Neural cell (in vitro differentiated cells): ENCODE results near the gene BRMS1. TPM values are rescaled to one million over a fixed set of nuclear protein-coding genes. Genes with fewer than 3 reads are reported as not detected.

ENCODE experiments used
- H2AFZ ChIP-seq: fragments of 200-600, 300-800 bp; sonication (generic), shearing (Covaris generic); 2 replicates; pipeline ENCODE4 v1.6.0; 2014; ENCODE audit warnings: low read depth, mild to moderate bottlenecking, antibody characterized with exemption, low read length, moderate library complexity
- H3F3A ChIP-seq: fragments of 200-600 bp; shearing (Covaris generic); 2 replicates; pipeline ENCODE4 v1.6.1; 2016; ENCODE audit warnings: mild to moderate bottlenecking, moderate library complexity, mixed read lengths, antibody characterized with exemption, low read length; ENCODE audit not compliant: insufficient read depth, poor library complexity, severe bottlenecking
- H3K27ac ChIP-seq: fragments of 200-600, 300-800 bp; sonication (generic), shearing (Covaris generic); 2 replicates; pipeline ENCODE4 v1.5.1; 2014; ENCODE audit warnings: mild to moderate bottlenecking, low read length, moderate library complexity
- H3K27me3 ChIP-seq: fragments of 300-800, 200-600 bp; sonication (generic), shearing (Covaris generic); 2 replicates; pipeline ENCODE4 v1.6.0; 2014; ENCODE audit warnings: mild to moderate bottlenecking, low read depth, low read length, moderate library complexity; ENCODE audit not compliant: insufficient read depth
- H3K36me3 ChIP-seq: fragments of 300-800, 200-600 bp; sonication (generic), shearing (Covaris generic); 2 replicates; pipeline ENCODE4 v1.5.1; 2014; ENCODE audit warnings: mild to moderate bottlenecking, antibody characterized with exemption, low read length, moderate library complexity; ENCODE audit not compliant: insufficient read depth
- H3K4me2 ChIP-seq: fragments of 300-800, 200-600 bp; sonication (generic), shearing (Covaris generic); 2 replicates; pipeline ENCODE4 v1.6.0; 2014; ENCODE audit warnings: mild to moderate bottlenecking, low read length
- H3K4me3 ChIP-seq: fragments of 300-800, 200-600 bp; sonication (generic), shearing (Covaris generic); 2 replicates; pipeline ENCODE4 v1.5.1; 2014; ENCODE audit warnings: mild to moderate bottlenecking, low read length, moderate library complexity
- H3K79me2 ChIP-seq: fragments of 200-600 bp; shearing (Covaris generic); replicated peaks from 2 replicates; pipeline ENCODE4 v1.6.0; 2014; ENCODE audit warnings: mild to moderate bottlenecking, low read length, moderate library complexity; ENCODE audit not compliant: insufficient read depth
- H3K9ac ChIP-seq: fragments of 300-800, 200-600 bp; sonication (generic), shearing (Covaris generic); 2 replicates; pipeline ENCODE4 v1.6.1; 2016; ENCODE audit warnings: mild to moderate bottlenecking, low read length, mixed read lengths
- H3K9me2 ChIP-seq: fragments of 200-600 bp; shearing (Covaris generic); 2 replicates; pipeline ENCODE4 v1.6.1; 2016; ENCODE audit warnings: mild to moderate bottlenecking, low read length, mixed read lengths; ENCODE audit not compliant: insufficient read depth
- H3K9me3 ChIP-seq: fragments of 200-600, 300-800 bp; sonication (generic), shearing (Covaris generic); 2 replicates; pipeline ENCODE4 v1.6.1; 2016; ENCODE audit warnings: mild to moderate bottlenecking, mixed run types, low read length, moderate library complexity, mixed read lengths
- H4K20me1 ChIP-seq: fragments of 200-600 bp; shearing (Covaris generic); 2 replicates; pipeline ENCODE4 v1.6.1; 2016; ENCODE audit warnings: mild to moderate bottlenecking, mixed run types; ENCODE audit not compliant: insufficient read depth
- EP300 ChIP-seq: fragments of 450-650 bp; conservative IDR thresholded peaks from 2 replicates; pipeline ENCODE4 v1.6.1; 2014; ENCODE audit warnings: antibody characterized with exemption, mild to moderate bottlenecking, moderate library complexity; ENCODE audit not compliant: poor library complexity, severe bottlenecking
- EZH2 ChIP-seq: fragments of 200-600, 300-800 bp; shearing (Covaris generic), sonication (generic); IDR thresholded peaks from 2 replicates; pipeline ENCODE4 v1.6.1; 2014; ENCODE audit warnings: antibody characterized with exemption, low read length, borderline replicate concordance, mild to moderate bottlenecking; ENCODE audit not compliant: insufficient read depth, poor library complexity, severe bottlenecking
- MXI1 ChIP-seq: fragments of 450-650 bp; conservative IDR thresholded peaks from 2 replicates; pipeline ENCODE4 v1.6.1; 2014; ENCODE audit warnings: antibody characterized with exemption, mild to moderate bottlenecking; ENCODE audit not compliant: poor library complexity, severe bottlenecking
- POLR2AphosphoS5 ChIP-seq: IDR thresholded peaks from 2 replicates; pipeline ENCODE4 v1.6.1; 2012
- RAD21 ChIP-seq: fragments of 450-650 bp; conservative IDR thresholded peaks from 2 replicates; pipeline ENCODE4 v1.6.1; 2014; ENCODE audit warnings: antibody characterized with exemption, mild to moderate bottlenecking, moderate library complexity
- SMC3 ChIP-seq: fragments of 450-650 bp; conservative IDR thresholded peaks from 2 replicates; pipeline ENCODE4 v1.6.1; 2014; ENCODE audit warnings: antibody characterized with exemption, mild to moderate bottlenecking, moderate library complexity; ENCODE audit not compliant: poor library complexity
- TAF1 ChIP-seq: IDR thresholded peaks from 2 replicates; pipeline ENCODE4 v1.6.1; 2012; ENCODE audit warnings: low read depth
- polyA plus RNA-seq: library from polyadenylated mRNA; depleted of rRNA; stranded (reverse); fragments of >200 nt; gene quantifications from 2 replicates; pipeline ENCODE4 v1.2.3, GENCODE V29; 2014
- TF ChIP-seq, protein P1 (sequence below): IDR thresholded peaks from 2 replicates; pipeline ENCODE4 v1.6.1; 2012; ENCODE audit warnings: borderline replicate concordance
- TF ChIP-seq, protein P2 (sequence below): fragments of 450-650 bp; IDR thresholded peaks from 2 replicates; pipeline ENCODE4 v1.5.1; 2014; ENCODE audit warnings: antibody characterized with exemption, mild to moderate bottlenecking, moderate library complexity; ENCODE audit not compliant: poor library complexity, severe bottlenecking

BRMS1 gene
- polyA plus RNA-seq, 1 donor from 2014 or later: 78.3 TPM

DNA sequence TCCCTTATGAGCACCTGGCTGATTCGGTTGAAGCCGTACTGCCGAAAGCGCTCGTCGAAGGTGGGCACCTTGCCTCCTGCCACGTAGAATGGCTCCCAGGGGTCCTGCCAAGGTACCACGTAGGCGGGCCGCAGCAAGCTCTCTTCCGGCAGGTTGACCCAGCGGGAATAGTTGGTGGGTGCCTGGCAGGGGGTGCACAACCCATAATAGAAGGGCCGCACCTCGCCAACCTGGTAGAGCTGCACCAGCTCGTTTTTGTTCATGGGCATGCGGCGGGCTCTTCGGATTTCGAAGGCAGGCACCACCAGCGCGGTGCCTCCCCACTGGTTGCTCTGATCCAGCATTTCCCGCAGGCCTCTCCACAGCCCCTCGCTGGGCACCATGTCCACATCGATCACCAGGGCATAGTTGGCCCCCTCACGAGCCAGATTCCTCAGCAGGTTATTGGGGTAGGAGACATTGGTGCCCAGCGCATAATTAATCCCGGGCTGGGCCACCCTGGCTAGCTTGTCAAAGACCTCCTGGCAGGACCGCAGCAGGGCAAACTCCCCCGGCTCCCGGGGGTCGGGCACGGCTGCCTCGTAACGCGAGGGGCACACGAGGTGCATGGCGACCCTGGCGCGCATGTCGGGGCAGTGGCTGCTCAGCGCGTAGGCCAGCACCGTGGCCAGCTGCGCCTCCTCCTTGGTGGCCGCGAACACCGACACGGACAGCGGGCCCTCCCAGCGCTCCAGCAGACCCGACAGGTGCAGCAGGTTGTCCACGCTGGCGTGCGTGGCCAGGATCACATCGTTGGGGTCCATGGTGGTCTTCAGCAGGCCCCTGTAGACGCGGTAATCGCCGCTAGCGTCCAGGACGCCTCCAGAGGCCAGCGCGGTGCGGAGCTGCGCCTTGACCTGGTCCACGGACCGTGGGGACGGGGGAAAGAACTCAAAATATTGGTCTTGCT is 1.8 kb upstream of the BRMS1 start:
- peak overlapping the region; percentile 99 for H3K9ac ChIP-seq
- no peaks in the 10 kb centered on the region for H4K20me1 ChIP-seq
- peaks cover 31% of the 10 kb centered on the region for H3K79me2 ChIP-seq
- H3K4me3 ChIP-seq: peak overlapping the region; percentile 100
- no peaks in the 10 kb centered on the region for H3K27me3 ChIP-seq
- peak; percentile 37 for TF ChIP-seq MXI1
- no peak for TF ChIP-seq POLR2AphosphoS5
- H3K9me3 ChIP-seq: no peaks in the 10 kb centered on the region
- no peaks in the 10 kb centered on the region for H3K36me3 ChIP-seq
- H3K9me2 ChIP-seq: no peaks in the 10 kb centered on the region
- peak overlapping the region; percentile 94 for H2AFZ ChIP-seq
- peak overlapping the region; percentile 87 for H3K4me2 ChIP-seq
- peak overlapping the region; percentile 96 for H3K27ac ChIP-seq
- H3F3A ChIP-seq: peaks cover 3% of the 10 kb centered on the region

DNA sequence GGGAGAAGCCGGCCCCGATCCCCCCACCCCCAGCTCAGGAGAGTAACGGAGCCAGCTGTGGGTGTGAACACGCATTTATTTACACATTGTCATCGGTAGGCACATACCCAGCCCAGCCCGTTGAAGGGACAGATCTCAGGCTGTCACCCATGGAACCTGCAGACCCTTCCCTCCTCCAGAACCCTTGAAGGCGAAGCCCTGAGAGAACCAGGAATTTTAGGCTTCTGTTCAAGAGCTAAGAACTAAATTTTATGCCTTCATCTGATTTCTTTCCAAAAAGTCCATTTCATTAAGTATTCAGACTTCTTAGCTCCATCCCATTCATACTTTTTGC is 379 bp upstream of the BRMS1 start:
- Histone ChIP-seq H3F3A (peaks cover 3% of the 10 kb centered on the region), H3K27me3 (no peaks in the 10 kb centered on the region), H3K9ac (peak overlapping the region; percentile 99), H3K27ac (peak overlapping the region; percentile 96), H3K36me3 (no peaks in the 10 kb centered on the region), H3K79me2 (peaks cover 31% of the 10 kb centered on the region), H4K20me1 (no peaks in the 10 kb centered on the region), H3K9me2 (no peaks in the 10 kb centered on the region), H3K4me3 (peak overlapping the region; percentile 100), H3K4me2 (peak overlapping the region; percentile 87), H3K9me3 (no peaks in the 10 kb centered on the region), H2AFZ (peak overlapping the region; percentile 54)
- TF ChIP-seq, protein P1, sequence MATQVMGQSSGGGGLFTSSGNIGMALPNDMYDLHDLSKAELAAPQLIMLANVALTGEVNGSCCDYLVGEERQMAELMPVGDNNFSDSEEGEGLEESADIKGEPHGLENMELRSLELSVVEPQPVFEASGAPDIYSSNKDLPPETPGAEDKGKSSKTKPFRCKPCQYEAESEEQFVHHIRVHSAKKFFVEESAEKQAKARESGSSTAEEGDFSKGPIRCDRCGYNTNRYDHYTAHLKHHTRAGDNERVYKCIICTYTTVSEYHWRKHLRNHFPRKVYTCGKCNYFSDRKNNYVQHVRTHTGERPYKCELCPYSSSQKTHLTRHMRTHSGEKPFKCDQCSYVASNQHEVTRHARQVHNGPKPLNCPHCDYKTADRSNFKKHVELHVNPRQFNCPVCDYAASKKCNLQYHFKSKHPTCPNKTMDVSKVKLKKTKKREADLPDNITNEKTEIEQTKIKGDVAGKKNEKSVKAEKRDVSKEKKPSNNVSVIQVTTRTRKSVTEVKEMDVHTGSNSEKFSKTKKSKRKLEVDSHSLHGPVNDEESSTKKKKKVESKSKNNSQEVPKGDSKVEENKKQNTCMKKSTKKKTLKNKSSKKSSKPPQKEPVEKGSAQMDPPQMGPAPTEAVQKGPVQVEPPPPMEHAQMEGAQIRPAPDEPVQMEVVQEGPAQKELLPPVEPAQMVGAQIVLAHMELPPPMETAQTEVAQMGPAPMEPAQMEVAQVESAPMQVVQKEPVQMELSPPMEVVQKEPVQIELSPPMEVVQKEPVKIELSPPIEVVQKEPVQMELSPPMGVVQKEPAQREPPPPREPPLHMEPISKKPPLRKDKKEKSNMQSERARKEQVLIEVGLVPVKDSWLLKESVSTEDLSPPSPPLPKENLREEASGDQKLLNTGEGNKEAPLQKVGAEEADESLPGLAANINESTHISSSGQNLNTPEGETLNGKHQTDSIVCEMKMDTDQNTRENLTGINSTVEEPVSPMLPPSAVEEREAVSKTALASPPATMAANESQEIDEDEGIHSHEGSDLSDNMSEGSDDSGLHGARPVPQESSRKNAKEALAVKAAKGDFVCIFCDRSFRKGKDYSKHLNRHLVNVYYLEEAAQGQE: no peak
- no peak for TF ChIP-seq POLR2AphosphoS5
- peak; percentile 7 for TF ChIP-seq EP300
- no peak for TF ChIP-seq SMC3

DNA sequence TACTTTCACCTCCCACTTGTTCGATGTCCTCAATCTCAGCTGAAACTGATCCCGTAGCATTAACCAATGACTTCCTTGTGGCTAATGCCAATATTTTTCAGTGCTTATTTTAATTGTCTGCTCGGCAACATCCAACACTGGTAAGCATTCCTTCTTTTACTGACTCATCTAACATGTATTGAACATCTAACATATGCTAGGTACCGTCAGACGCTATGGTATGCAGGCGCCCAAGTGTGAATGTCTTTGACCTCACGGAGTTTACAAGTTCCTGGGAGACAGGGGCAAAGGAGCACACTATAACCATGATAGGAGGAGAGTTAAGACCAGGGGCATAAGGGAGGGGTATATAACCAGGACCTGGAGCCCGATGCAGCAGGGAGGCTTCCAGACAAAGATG is 1.7 kb downstream of the BRMS1 start:
- Histone ChIP-seq H3K4me3 (peak overlapping the region; percentile 100), H3K9ac (no peak overlapping the region), H3F3A (peaks cover 3% of the 10 kb centered on the region), H3K79me2 (peaks cover 31% of the 10 kb centered on the region), H3K27ac (no peak overlapping the region), H3K4me2 (no peak overlapping the region), H3K9me3 (no peaks in the 10 kb centered on the region), H2AFZ (no peak overlapping the region), H3K36me3 (no peaks in the 10 kb centered on the region), H3K27me3 (no peaks in the 10 kb centered on the region), H3K9me2 (no peaks in the 10 kb centered on the region), H4K20me1 (no peaks in the 10 kb centered on the region)
- no peak for TF ChIP-seq RAD21
- no peak for TF ChIP-seq EZH2
- no peak for TF ChIP-seq EP300
- no peak for TF ChIP-seq TAF1
- no peak for TF ChIP-seq MXI1
- TF ChIP-seq, protein P2, sequence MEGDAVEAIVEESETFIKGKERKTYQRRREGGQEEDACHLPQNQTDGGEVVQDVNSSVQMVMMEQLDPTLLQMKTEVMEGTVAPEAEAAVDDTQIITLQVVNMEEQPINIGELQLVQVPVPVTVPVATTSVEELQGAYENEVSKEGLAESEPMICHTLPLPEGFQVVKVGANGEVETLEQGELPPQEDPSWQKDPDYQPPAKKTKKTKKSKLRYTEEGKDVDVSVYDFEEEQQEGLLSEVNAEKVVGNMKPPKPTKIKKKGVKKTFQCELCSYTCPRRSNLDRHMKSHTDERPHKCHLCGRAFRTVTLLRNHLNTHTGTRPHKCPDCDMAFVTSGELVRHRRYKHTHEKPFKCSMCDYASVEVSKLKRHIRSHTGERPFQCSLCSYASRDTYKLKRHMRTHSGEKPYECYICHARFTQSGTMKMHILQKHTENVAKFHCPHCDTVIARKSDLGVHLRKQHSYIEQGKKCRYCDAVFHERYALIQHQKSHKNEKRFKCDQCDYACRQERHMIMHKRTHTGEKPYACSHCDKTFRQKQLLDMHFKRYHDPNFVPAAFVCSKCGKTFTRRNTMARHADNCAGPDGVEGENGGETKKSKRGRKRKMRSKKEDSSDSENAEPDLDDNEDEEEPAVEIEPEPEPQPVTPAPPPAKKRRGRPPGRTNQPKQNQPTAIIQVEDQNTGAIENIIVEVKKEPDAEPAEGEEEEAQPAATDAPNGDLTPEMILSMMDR: no peak
- TF ChIP-seq, protein P1: no peak
- TF ChIP-seq POLR2AphosphoS5: no peak
- no peak for TF ChIP-seq SMC3
